ENCODE measurements around the gene DUSP22. TPM values are rescaled to one million over a fixed set of nuclear protein-coding genes. Genes with fewer than 3 reads are reported as not detected.

Gene DUSP22
- total and polyA plus RNA-seq, 2 donors = 17.9 to 54.2 TPM

DNA sequence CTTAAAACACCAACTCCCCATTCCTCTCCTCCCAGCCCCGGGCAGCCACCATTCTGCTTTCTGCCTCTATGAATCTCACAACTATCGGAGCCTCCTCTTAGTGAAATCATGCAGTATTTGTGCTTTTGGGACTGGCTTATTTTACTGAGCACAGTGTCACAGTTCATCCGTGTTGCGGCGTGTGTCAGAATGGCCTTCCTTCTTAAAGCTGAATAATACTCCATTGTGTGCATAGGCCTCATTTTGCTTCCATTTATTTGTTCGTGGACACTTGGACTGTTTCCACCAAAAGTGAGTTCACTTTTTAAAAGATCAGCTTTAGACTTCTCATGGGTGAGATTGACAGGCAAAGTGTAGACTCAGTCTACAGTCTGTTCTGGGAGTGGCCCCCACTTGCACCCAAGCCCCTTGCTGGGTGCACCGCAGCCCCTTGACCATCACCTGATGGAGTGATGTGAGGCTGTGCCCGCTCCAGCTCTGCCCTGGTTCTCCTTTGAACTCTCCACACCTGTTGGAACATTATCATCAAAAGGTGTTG lies 12.6 kb downstream of the DUSP22 start:
- peaks cover 0 to 3% of the 10 kb centered on the region in 2 donors for H3K4me1 ChIP-seq (ENCODE audit: control insufficient read depth in 2 of 2, insufficient read depth in 2 of 2, low read length in 2 of 2)
- 92% methylated on average over 8 of the region's 8 CpGs for WGBS

GRCh38 chr6:305371-306206 lies 13.3 kb downstream of the DUSP22 start:
- H3K4me1 ChIP-seq (ENCODE audit: control insufficient read depth in 2 of 2, insufficient read depth in 2 of 2, low read length in 2 of 2) = peaks cover 0 to 3% of the 10 kb centered on the region in 2 donors
- no peak overlapping the region for H3K27ac ChIP-seq (ENCODE audit: low read depth in 1 of 2, low read length in 1 of 2)
- WGBS = 81% methylated on average over 5 of the region's 5 CpGs
- no peak overlapping the region for H3K4me3 ChIP-seq (ENCODE audit: low read length in 2 of 2)
- DNase-seq (ENCODE audit: low read depth in 6 of 9, low spot score in 9 of 9) = no peak
- H3K36me3 ChIP-seq (ENCODE audit: control insufficient read depth in 2 of 2, insufficient read depth in 2 of 2, low read length in 1 of 2) = peaks cover 0 to 3% of the 10 kb centered on the region in 2 donors
- H3K9me3 ChIP-seq (ENCODE audit: control insufficient read depth in 2 of 2, insufficient read depth in 1 of 2, low read length in 1 of 2) = peaks cover 0 to 29% of the 10 kb centered on the region in 2 donors
- H3K27me3 ChIP-seq (ENCODE audit: control insufficient read depth in 2 of 2, insufficient read depth in 1 of 2, low read length in 1 of 2) = no peaks in the 10 kb centered on the region

More for the DNA sequence above, 12.6 kb downstream of the DUSP22 start:
- H3K27me3 ChIP-seq (ENCODE audit: control insufficient read depth in 2 of 2, insufficient read depth in 1 of 2, low read length in 1 of 2) = no peaks in the 10 kb centered on the region
- peaks cover 0 to 31% of the 10 kb centered on the region in 2 donors for H3K9me3 ChIP-seq (ENCODE audit: control insufficient read depth in 2 of 2, insufficient read depth in 1 of 2, low read length in 1 of 2)
- H3K27ac ChIP-seq (ENCODE audit: low read depth in 1 of 2, low read length in 1 of 2) = no peak overlapping the region
- H3K36me3 ChIP-seq (ENCODE audit: control insufficient read depth in 2 of 2, insufficient read depth in 2 of 2, low read length in 1 of 2) = peaks cover 0 to 3% of the 10 kb centered on the region in 2 donors
- no peak overlapping the region for H3K4me3 ChIP-seq (ENCODE audit: low read length in 2 of 2)
- no peak for DNase-seq (ENCODE audit: low read depth in 6 of 9, low spot score in 9 of 9)

DNA sequence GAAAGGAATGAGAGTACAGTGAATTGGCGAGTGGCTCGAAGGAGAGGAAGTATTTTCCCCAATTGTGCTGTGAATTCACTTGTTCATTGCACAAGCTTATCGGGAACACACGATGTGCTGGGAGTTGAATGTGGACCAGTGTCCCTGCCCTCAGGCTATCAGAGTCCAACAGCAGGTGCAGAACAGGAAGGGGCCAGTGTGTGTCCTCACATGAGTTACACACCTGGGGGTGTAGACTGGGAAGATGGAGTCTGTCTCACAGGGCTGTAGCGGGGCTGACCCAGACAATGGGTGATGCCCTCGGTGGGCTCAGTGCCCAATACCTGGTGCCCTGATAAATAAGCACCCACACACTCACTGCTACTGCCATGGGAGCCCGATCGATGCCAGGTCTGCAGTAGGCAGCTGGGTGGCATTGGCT lies 14.4 kb downstream of the DUSP22 start:
- Histone ChIP-seq H3K9me3 (ENCODE audit: control insufficient read depth in 2 of 2, insufficient read depth in 1 of 2, low read length in 1 of 2) (peaks cover 0 to 26% of the 10 kb centered on the region in 2 donors), H3K4me3 (ENCODE audit: low read length in 2 of 2) (no peak overlapping the region), H3K36me3 (ENCODE audit: control insufficient read depth in 2 of 2, insufficient read depth in 2 of 2, low read length in 1 of 2) (peaks cover 0 to 3% of the 10 kb centered on the region in 2 donors), H3K27me3 (ENCODE audit: control insufficient read depth in 2 of 2, insufficient read depth in 1 of 2, low read length in 1 of 2) (no peaks in the 10 kb centered on the region), H3K27ac (ENCODE audit: low read depth in 1 of 2, low read length in 1 of 2) (no peak overlapping the region), H3K4me1 (ENCODE audit: control insufficient read depth in 2 of 2, insufficient read depth in 2 of 2, low read length in 2 of 2) (peaks cover 0 to under 1% of the 10 kb centered on the region in 2 donors)
- WGBS = 96% methylated on average over 8 of the region's 8 CpGs
- DNase-seq (ENCODE audit: low read depth in 6 of 9, low spot score in 9 of 9) = no peak

DNA sequence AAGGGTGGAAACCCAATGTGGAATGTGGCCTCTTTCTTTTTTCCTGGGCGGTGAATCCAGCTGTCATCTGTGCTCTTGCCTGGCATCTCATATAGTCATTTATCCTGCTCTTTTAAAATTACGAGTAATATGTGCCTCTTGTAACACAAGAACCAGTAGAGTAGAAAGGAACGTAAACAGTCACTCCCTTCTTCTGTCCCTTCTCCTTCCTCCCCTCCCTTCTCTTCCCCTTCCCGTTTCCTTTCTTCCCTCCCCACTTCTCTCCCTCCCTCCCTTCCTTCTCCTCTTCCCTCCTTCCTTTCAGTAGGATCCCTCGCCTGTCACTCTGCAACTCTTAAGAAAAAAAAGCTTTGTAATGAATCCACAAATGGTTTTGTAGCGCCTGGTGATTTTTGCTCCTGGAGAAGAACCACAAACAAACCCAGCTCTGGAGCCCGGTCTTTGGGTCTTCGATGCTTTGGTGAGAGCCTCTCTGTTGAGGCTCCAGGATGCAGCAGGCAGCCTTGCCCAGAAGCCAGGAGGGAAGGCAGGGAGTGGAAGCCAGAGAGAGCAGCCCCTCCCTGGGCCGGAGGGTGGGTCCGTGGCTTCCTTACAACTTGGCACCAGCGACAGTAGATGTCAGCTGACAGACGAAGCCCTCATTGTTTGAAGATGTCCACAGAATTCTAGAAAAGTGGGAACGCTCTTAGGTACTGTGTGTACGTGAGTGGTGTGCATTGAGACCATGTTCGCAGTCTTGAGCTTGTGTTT lies 15.0 kb downstream of the DUSP22 start:
- 90% methylated on average over 15 of the region's 15 CpGs for WGBS
- Histone ChIP-seq H3K27ac (ENCODE audit: low read depth in 1 of 2, low read length in 1 of 2) (no peak overlapping the region), H3K36me3 (ENCODE audit: control insufficient read depth in 2 of 2, insufficient read depth in 2 of 2, low read length in 1 of 2) (peaks cover 0 to 3% of the 10 kb centered on the region in 2 donors)

DNA sequence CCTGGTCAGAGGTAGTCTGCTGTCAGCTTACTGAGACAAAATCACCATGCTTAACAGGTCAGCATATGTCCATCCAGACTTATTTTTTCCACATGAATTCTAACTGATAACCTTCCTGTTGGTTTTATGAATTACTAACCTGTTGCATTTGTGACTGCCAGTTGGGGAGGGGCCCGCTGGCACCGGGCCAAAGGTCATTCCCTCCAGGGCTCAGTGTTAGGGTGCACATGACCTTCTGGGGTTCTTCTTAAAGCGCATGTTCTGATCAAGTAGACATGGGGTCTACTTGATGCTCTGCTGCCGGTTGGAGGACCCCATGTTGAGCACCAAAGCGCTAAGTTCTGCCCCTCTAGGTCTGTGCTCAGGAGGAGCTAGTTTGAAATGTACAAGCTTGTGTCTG lies 15.6 kb downstream of the DUSP22 start:
- Histone ChIP-seq H3K4me3 (ENCODE audit: low read length in 2 of 2) (no peak overlapping the region), H3K9me3 (ENCODE audit: control insufficient read depth in 2 of 2, insufficient read depth in 1 of 2, low read length in 1 of 2) (peaks cover 0 to 26% of the 10 kb centered on the region in 2 donors), H3K27ac (ENCODE audit: low read depth in 1 of 2, low read length in 1 of 2) (no peak overlapping the region), H3K4me1 (ENCODE audit: control insufficient read depth in 2 of 2, insufficient read depth in 2 of 2, low read length in 2 of 2) (peaks cover 0 to 7% of the 10 kb centered on the region in 2 donors), H3K27me3 (ENCODE audit: control insufficient read depth in 2 of 2, insufficient read depth in 1 of 2, low read length in 1 of 2) (no peaks in the 10 kb centered on the region), H3K36me3 (ENCODE audit: control insufficient read depth in 2 of 2, insufficient read depth in 2 of 2, low read length in 1 of 2) (peaks cover 0 to 3% of the 10 kb centered on the region in 2 donors)
- DNase-seq (ENCODE audit: low read depth in 6 of 9, low spot score in 9 of 9) = no peak
- 92% methylated on average over 5 of the region's 5 CpGs for whole genome bisulfite sequencing

More for the DNA sequence above, 15.0 kb downstream of the DUSP22 start:
- Histone ChIP-seq H3K4me1 (ENCODE audit: control insufficient read depth in 2 of 2, insufficient read depth in 2 of 2, low read length in 2 of 2) (peaks cover 0 to 6% of the 10 kb centered on the region in 2 donors), H3K27me3 (ENCODE audit: control insufficient read depth in 2 of 2, insufficient read depth in 1 of 2, low read length in 1 of 2) (no peaks in the 10 kb centered on the region), H3K4me3 (ENCODE audit: low read length in 2 of 2) (no peak overlapping the region), H3K9me3 (ENCODE audit: control insufficient read depth in 2 of 2, insufficient read depth in 1 of 2, low read length in 1 of 2) (peaks cover 0 to 29% of the 10 kb centered on the region in 2 donors)
- DNase-seq (ENCODE audit: low read depth in 6 of 9, low spot score in 9 of 9) = no peak

DNA sequence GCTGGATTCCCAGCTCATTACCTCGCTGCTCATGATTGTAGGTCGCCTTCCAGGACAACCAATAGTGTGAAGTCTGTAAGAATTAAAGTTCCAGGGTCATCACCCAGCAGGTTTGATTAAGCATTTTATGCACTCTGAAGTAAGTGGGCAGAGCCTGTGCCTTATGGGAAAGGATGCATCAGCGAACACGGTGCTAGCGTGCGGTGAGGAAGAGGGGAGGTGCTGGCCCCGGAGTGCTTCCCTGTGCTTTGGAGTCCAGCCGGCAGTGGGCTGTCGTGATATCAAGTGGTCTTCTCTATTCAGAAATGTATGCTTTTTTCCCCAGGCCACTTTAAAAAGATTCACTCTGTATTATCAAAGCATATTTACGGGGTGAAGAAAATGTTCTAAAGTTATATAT lies 16.0 kb downstream of the DUSP22 start:
- no peak overlapping the region for H3K4me3 ChIP-seq (ENCODE audit: low read length in 2 of 2)
- peaks cover 0 to 3% of the 10 kb centered on the region in 2 donors for H3K36me3 ChIP-seq (ENCODE audit: control insufficient read depth in 2 of 2, insufficient read depth in 2 of 2, low read length in 1 of 2)
- no peaks in the 10 kb centered on the region for H3K27me3 ChIP-seq (ENCODE audit: control insufficient read depth in 2 of 2, insufficient read depth in 1 of 2, low read length in 1 of 2)
- no peak for DNase-seq (ENCODE audit: low read depth in 6 of 9, low spot score in 9 of 9)
- no peak overlapping the region for H3K27ac ChIP-seq (ENCODE audit: low read depth in 1 of 2, low read length in 1 of 2)
- 93% methylated on average over 10 of the region's 10 CpGs for WGBS
- peaks cover 0 to 26% of the 10 kb centered on the region in 2 donors for H3K9me3 ChIP-seq (ENCODE audit: control insufficient read depth in 2 of 2, insufficient read depth in 1 of 2, low read length in 1 of 2)
- peaks cover 4 to 11% of the 10 kb centered on the region in 2 donors for H3K4me1 ChIP-seq (ENCODE audit: control insufficient read depth in 2 of 2, insufficient read depth in 2 of 2, low read length in 2 of 2)

DNA sequence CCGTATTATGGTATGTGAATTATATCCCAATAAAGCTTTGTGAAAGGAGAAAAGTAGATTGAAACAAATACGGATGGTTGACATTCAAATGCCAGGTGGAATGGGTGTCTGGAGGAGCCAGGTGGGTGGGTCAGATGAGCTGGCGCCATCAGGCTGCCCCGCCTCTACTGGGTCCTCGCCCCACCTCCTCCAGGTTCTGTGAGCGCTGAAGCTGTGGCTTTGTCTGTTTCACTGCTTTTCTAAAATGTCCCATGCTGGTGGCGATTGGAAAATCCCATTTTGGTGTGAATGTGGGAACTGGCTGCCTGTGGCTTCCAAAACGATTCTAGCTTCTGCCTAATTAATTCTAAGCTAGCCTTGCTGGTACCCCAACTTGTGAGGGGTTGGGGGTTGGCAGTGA lies 16.5 kb downstream of the DUSP22 start:
- peaks cover 0 to 3% of the 10 kb centered on the region in 2 donors for H3K36me3 ChIP-seq (ENCODE audit: control insufficient read depth in 2 of 2, insufficient read depth in 2 of 2, low read length in 1 of 2)
- H3K4me1 ChIP-seq (ENCODE audit: control insufficient read depth in 2 of 2, insufficient read depth in 2 of 2, low read length in 2 of 2) = peaks cover 6 to 12% of the 10 kb centered on the region in 2 donors
- DNase-seq (ENCODE audit: low read depth in 6 of 9, low spot score in 9 of 9) = no peak
- H3K27ac ChIP-seq (ENCODE audit: low read depth in 1 of 2, low read length in 1 of 2) = no peak overlapping the region
- H3K27me3 ChIP-seq (ENCODE audit: control insufficient read depth in 2 of 2, insufficient read depth in 1 of 2, low read length in 1 of 2) = no peaks in the 10 kb centered on the region
- H3K4me3 ChIP-seq (ENCODE audit: low read length in 2 of 2) = no peak overlapping the region
- WGBS = 95% methylated on average over 8 of the region's 8 CpGs
- H3K9me3 ChIP-seq (ENCODE audit: control insufficient read depth in 2 of 2, insufficient read depth in 1 of 2, low read length in 1 of 2) = peaks cover 0 to 26% of the 10 kb centered on the region in 2 donors

GRCh38 chr6:309947-310346 lies 17.7 kb downstream of the DUSP22 start:
- 96% methylated on average over 12 of the region's 12 CpGs for WGBS
- no peak for DNase-seq (ENCODE audit: low read depth in 6 of 9, low spot score in 9 of 9)
- peaks cover 0 to 3% of the 10 kb centered on the region in 2 donors for H3K36me3 ChIP-seq (ENCODE audit: control insufficient read depth in 2 of 2, insufficient read depth in 2 of 2, low read length in 1 of 2)
- no peak overlapping the region for H3K4me3 ChIP-seq (ENCODE audit: low read length in 2 of 2)
- peaks cover 6 to 12% of the 10 kb centered on the region in 2 donors for H3K4me1 ChIP-seq (ENCODE audit: control insufficient read depth in 2 of 2, insufficient read depth in 2 of 2, low read length in 2 of 2)
- peaks cover 0 to 4% of the 10 kb centered on the region in 2 donors for H3K27me3 ChIP-seq (ENCODE audit: control insufficient read depth in 2 of 2, insufficient read depth in 1 of 2, low read length in 1 of 2)
- H3K9me3 ChIP-seq (ENCODE audit: control insufficient read depth in 2 of 2, insufficient read depth in 1 of 2, low read length in 1 of 2) = peaks cover 0 to 23% of the 10 kb centered on the region in 2 donors
- no peak overlapping the region for H3K27ac ChIP-seq (ENCODE audit: low read depth in 1 of 2, low read length in 1 of 2)
